Measurements from ENCODE around the gene TCF7.

Gene TCF7

GRCh38 chr5:134184155-134185135 is 70.0 kb downstream of the TCF7 start:
- peak; percentile 66 for DNase-seq

GRCh38 chr5:134188092-134188491 is 73.6 kb downstream of the TCF7 start:
- DNase-seq = no peak

- no peak for DNase-seq
Observed at GRCh38 chr5:134189031-134189430, 74.5 kb downstream of the TCF7 start.

- no peak for DNase-seq
Observed at GRCh38 chr5:134195666-134196065, 81.2 kb downstream of the TCF7 start.
